ENCODE data around the gene MMP19. TPM values are rescaled to one million over a fixed set of nuclear protein-coding genes. Genes with fewer than 3 reads are reported as not detected.
"Not testable (repeated sequence)": the region's sequence is repeated elsewhere in the genome, so short reads cannot be mapped to it uniquely, and the experiment has no call there.

Gene MMP19
- total RNA-seq, result not detected

- DNase-seq, result no peak
These were observed at the start of gene MMP19 for GRCh38 chr12:55842681-55843429. MMP19 (minus strand) TSS chr12:55842936; CDS start chr12:55842830, 106 bp downstream.

DNA sequence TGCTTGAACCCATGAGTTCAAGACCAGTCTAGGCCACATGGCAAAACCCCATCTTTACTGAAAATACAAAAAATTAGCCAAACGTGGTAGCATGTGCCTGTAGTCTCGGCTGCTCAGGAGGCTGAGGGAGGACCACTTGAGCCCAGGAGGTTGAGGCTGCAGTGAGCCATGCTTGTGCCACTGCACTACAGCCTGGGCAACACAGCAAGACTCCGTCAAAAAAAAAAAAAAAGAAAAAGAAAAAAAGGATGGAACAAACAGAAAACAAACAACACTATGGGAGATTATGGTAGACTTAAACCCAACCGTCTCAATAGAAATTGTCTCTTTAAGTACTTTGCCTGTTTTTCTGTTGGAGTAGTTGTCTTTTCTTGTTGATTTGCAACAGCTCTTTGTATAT, 48.6 kb upstream of the MMP19 start:
- no peak for DNase-seq

DNA sequence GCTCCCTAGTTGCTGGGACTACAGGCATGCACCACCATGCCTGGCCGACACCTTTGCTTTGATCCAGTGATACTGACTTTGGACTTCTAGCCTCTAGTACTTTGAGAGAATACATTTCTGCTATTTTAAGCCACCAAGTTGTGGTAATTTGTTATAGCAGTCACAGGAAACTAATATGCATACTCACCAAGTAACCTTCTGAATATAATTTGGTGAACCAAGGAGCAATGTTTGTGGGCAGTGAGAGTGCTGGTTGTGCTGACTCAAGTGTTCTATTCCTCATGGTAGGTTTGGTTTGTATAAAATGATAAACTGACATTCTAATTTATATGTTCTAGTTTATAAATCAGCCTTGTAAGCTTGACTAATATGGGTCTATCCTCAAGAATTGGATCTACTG, 42.4 kb upstream of the MMP19 start:
- DNase-seq, result no peak

DNA sequence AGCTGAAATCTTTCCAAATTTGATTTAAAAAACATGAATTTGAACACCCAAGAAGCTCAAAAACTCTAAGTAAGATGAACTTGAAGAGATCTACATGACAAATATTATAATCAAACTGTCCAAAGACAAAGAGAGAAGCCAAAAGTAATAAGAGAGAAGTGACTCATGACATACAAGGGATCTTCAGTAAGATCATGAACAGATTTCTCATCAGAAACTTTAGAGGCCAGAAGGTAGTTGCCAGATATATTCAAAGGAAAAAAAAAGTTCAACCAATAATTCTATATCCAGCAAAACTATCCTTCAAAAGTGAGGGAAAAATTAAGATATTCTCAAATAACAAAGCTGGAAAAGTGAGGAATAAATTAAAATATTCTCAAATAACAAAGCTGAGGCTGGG, 35.1 kb upstream of the MMP19 start:
- no peak for DNase-seq

GRCh38 chr12:55875704-55876467, 33.1 kb upstream of the MMP19 start:
- DNase-seq, result no peak

DNA sequence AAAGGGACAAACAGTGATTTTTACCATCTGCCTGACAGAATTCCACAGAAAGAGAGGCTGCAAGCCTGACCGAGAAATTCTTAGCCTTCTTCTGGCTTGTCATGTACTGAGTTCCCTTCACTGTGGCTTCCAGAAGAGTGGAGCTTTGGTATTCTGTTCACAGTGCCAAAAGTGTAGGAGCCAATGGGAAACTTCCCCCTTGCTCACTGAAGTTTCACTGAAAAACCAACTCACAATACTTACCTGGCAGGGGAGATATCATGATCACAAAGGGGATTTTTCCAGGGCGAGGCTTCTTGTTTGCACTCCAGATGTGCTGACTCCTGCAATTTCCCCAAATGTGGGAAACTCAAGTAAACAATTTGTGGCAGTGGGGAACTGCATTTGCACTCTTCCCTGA, 31.7 kb upstream of the MMP19 start:
- DNase-seq, result no peak

- DNase-seq, result not testable (repeated sequence)
These were observed 23.8 kb upstream of the MMP19 start for GRCh38 chr12:55866454-55867004.

DNA sequence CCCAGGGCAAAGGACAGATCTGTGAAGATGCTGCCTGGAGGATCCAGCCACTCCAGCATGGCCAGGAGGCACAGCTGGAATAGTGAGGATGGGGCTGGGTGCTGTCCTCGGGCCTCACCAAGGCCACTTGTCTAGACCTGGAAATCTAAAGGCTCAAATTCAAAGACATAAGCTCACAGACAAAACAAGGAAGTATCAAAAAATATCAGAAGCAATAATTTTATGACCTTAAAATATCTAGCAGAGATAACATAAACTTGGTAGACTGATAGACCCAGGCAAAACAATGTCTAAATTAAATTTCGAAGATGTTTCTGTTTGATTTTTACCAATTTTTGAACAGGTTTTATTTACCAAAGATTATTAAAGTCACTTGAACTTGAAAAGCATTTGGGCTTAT, 22.6 kb upstream of the MMP19 start:
- DNase-seq, result no peak

- DNase-seq, result not testable (repeated sequence)
These were observed 20.2 kb upstream of the MMP19 start for GRCh38 chr12:55862931-55863330.

- DNase-seq, result no peak
These were observed 19.6 kb upstream of the MMP19 start for GRCh38 chr12:55862286-55862685.

DNA sequence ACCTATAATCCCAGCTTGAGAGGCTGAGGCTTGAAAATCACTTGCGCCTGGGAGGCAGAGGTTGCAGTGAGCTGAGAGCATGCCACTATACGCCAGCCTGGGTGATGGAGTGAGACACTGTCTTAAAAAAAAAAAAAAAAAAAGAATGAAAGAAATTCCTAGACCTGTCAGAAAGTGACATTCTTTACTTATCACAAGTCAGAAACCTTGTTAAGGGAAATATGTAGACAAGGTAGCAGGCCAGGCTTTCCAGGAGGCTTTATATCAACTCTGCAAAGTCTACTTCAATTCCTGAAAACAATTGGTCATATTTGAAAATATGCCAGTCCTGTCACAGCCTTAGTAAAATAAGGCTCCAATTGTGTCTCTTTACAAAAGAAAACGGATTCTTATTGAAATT, 19.1 kb upstream of the MMP19 start:
- no peak for DNase-seq

DNA sequence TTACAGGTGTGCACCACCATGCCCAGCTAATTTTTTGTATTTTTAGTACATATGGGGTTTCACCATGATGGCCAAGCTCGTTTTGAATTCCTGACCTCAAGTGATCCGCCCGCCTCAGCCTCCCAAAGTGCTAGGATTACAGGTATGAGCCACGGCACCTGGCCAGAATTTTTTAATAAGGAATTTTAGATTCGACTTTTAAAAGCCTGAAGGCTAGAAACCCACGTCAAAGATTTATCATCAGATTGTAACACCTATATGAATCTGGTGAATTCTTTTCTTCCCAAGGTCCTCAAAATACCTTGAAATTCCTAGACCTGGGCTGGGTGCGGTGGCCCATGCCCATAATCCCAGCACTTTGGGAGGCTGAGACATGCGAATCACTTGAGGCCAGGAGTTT, 18.7 kb upstream of the MMP19 start:
- DNase-seq, result no peak

DNA sequence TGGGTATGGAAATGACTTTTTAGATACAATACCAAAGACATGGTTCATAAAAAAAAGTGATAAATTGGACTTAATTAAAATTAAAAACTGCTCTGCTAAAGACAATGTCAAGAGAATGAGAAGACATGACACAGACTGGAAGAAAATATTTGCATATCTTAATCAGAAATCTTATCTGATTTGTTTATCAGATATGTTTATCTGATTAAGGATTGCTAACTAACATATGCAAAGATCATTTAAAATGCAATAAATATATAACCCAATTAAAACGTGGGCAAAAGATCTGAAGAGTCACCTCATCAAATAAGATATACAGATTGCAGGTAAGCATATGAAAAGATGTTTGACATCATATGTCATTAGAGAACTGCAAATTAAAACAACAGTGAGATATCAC, 10.0 kb upstream of the MMP19 start:
- DNase-seq, result no peak

GRCh38 chr12:55850893-55851292, 8.2 kb upstream of the MMP19 start:
- DNase-seq, result no peak

DNA sequence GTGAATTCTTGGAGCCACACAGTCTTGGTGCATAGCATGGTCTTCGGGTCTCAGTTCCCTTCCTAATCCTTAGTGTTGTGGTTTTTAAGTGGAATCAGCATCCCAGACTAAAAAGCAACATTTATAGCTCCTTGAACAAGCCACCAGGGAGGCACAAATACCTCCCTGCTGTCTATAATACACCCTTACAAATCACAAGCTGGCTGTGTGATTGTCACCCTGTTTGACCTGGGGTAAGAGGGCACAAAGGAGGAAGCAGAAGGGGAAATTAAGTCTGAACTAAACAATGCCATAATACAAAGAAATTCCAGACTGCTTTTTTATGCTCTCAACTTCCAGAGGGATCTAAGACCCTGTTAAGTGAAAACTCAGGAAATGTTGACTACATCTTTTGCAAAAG, 7.7 kb upstream of the MMP19 start:
- DNase-seq, result no peak

DNA sequence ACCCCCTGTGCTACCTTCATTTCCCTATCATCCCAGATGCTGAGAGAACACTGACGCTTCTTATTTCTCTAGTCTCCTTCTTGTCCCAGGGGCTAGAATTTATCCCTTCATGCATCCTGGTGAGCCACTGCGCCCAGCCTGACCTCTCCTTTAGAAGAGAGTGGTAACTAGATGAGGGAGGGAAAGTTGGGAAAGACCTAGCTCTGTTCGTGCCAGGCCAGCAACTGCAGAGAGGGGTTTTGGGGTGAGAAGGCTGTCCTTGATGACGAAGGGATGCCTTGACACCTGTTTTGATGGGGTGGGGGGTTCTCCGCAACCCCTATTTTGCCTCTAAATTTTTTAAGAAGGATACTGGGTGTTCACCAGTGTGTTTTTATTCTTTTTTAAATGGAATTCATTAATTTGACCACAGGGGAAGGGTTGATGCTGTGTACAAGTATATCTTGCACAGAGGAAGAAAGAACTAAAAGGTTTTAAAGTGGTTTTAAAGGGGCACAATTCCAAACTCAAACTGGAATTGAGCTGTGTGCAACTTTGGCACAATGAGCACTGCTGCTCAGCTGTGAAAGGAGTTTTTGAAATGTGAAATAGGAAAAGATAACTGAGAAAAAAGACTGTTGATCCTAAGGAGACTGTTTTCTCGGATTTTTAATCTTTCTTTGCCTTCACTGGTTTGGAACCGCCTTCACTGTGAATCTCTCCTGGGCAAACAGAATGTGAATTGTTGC, 7.0 kb upstream of the MMP19 start:
- DNase-seq, result no peak

DNA sequence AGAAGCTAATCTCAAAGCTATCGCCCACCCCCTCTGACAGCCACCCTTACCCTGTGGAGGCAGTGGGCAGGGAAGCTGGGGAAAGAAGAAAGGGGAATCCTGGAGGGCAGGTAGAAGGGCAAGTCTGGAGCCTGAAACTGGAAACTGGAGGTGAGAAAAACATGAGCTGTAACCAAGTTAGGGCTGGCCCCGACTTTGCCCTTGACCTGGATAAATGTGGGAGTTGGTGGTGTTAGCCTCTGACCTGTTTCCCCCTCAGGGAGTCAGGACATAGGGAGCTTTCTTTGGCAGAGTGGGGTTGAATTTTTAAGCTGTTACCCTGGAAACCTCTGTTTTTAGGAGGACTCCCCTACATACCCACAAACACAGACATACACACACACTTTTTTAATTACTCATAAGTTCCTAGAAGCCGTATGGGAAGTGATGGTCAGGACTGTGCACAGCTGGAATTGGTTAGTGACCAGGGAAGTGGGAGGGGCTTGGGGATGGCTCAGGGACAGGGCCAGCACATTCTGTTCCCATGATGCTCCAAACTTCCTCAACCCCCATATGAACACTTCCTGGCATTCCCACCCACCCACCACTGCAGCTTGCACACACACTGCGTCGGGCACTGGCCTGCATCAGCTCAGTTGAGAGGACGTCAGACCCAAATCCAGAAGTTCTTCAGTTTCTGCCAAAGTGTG, 5.0 kb upstream of the MMP19 start:
- DNase-seq, result no peak

DNA sequence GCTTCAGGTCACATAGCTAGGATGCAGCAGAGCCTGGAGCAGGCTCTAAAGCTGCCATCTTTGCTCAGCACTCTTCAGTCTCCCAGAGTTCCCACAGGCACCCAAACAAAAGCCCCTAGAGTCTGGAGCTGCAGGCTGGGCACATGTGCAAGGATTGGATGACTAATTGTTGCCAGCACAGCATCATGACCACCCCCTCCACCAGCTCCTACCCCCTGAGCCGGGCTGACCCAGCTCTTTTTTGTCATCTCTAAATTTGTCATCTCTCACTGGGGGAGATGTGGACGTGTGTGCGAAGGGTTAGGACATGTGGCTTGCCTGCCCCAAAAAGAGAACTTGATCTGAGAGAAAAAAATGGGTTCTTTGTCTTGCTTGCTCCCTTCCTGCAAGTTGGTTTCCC, 4.3 kb upstream of the MMP19 start:
- no peak for DNase-seq

DNA sequence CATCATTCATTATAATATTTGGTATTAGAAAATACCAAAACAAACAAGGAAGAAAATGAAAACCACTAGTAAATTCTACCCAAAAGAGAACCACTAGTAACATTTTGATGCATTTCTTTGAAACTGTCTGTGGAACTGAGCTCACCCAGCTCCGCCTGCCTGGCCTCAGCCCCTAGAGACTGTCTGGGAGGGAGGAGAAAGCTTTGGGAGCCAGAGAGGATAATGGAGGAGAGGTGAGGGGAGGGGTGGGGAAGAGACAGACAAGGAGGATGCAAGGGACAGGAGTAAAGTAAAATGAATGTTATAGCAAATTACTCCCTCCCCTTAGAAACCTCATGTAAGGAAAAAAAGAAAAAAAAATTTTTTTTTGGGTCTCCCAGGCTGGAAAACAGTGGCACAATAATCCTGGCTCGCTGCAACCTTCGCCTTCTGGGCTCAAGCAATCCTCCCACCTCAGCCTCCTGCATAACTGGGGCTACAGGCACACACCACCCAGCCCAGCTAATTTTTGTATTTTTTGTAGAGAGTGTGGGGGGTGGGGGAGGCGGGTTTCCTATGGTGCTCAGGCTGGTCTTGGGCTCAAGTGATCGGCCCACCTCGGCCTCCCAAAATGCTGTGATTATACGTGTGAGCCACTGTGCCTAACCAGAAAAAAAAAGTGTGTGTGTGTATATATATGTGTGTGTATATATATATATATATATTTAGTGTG, 3.2 kb upstream of the MMP19 start:
- DNase-seq, result no peak

- DNase-seq, result no peak
These were observed 2.6 kb upstream of the MMP19 start for GRCh38 chr12:55845361-55845760.

DNA sequence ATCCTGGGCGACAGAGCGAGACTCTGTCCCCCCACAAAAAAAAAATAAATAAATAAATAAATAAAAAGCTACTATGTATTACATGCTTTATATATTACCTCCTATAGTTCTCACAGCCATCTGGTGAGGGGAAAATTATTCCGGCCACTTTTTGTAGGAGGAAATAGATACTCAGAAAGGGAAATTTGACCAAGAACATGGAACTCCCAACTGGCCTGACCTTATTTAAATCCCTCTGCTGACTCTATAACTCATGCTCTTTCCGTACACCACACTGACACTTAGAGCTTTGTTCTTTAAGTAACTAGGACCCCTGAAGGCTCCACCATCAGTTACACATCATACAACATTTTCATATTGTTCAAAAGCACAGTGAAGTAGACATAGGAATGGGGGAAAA, 2.2 kb upstream of the MMP19 start:
- no peak for DNase-seq

GRCh38 chr12:55843431-55843830, 695 bp upstream of the MMP19 start:
- DNase-seq, result no peak
